Measurements from ENCODE around the gene RPS6KA4. TPM values are rescaled to one million over a fixed set of nuclear protein-coding genes. Genes with fewer than 3 reads are reported as not detected.

Gene RPS6KA4
- total RNA-seq, 4 donors from 2014 or later = 23.7 to 34.3 (median 26.2) TPM

DNA sequence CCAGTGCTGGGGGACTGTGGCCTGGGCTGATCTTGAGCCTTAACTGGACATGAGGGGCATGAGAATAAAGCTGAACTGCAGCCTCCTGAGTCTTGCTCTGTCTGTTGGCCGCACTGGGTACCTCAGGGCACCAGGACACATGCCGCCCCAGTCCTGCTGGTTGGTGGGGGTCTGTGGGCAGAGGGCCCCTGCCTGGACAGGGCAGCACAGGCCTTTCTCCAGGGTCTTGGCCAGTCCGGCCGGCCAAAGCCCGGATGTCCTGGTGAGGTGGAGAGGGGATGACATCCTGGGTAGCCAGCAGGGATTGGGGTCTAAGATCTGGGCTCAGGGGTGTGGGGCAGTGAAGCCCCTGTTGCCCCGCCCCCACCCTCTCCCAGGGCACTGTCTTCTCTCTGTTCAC is 1.5 kb upstream of the RPS6KA4 start:
- no peak for DNase-seq (ENCODE audit: low spot score in 2 of 2)
- Histone ChIP-seq H3K4me3 (no peak overlapping the region), H3K9me3 (no peaks in the 10 kb centered on the region), H3K27me3 (no peaks in the 10 kb centered on the region), H3K4me1 (peaks cover 0 to 44% (median 27%) of the 10 kb centered on the region in 4 donors), H3K36me3 (peaks cover 0 to 23% (median 0%) of the 10 kb centered on the region in 3 donors), H3K27ac (peak overlapping the region in 2 of 4 donors; percentile 93 to 94)
- TF ChIP-seq, protein P1, sequence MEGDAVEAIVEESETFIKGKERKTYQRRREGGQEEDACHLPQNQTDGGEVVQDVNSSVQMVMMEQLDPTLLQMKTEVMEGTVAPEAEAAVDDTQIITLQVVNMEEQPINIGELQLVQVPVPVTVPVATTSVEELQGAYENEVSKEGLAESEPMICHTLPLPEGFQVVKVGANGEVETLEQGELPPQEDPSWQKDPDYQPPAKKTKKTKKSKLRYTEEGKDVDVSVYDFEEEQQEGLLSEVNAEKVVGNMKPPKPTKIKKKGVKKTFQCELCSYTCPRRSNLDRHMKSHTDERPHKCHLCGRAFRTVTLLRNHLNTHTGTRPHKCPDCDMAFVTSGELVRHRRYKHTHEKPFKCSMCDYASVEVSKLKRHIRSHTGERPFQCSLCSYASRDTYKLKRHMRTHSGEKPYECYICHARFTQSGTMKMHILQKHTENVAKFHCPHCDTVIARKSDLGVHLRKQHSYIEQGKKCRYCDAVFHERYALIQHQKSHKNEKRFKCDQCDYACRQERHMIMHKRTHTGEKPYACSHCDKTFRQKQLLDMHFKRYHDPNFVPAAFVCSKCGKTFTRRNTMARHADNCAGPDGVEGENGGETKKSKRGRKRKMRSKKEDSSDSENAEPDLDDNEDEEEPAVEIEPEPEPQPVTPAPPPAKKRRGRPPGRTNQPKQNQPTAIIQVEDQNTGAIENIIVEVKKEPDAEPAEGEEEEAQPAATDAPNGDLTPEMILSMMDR (IDR thresholded peaks at IDR 0.05) = no peak
- TF ChIP-seq EP300 (IDR thresholded peaks at IDR 0.05) = no peak
- no peak for TF ChIP-seq POLR2A (IDR thresholded peaks at IDR 0.05)
- 93 to 96% methylated on average over 5 to 6 of the region's 6 CpGs for WGBS, 2 donors

DNA sequence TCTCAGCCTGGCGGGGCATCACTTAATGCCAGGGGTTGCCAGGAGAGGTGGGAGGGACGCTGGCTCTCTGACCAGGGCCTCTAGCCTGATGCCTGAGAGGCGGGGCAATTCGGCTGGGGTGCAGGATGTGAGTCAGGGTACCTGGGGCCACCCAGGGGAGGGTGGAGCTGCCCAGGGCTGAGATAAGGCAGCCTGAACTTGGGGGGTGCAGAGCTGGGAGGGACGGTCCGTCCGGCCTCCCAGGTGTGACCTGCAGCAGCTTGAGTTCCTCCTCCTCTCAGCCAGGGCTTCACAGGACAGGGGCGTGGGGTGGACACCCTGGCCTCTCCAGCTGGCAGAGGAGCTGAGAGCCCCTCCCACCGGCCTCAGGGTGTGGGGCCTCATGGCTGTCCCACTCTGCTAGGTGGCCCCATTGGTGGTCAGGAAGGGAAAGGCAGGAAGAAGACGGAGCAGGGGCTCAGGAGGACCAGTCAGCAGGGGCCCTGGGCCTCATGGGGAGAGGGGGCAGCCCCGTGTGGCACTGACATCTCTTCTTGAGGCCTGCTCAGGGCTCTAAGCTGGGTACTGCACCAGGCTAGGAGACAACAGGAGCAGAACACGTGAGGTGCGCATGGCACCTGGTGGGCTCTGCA is 942 bp upstream of the RPS6KA4 start:
- Histone ChIP-seq H3K27me3 (no peaks in the 10 kb centered on the region), H3K4me3 (peak overlapping the region; percentile 60 to 93 (median 79)), H3K27ac (peak overlapping the region; percentile 84 to 94 (median 90)), H3K4me1 (peaks cover 0 to 44% (median 27%) of the 10 kb centered on the region in 4 donors), H3K36me3 (peaks cover 0 to 29% (median 0%) of the 10 kb centered on the region in 3 donors), H3K9me3 (no peaks in the 10 kb centered on the region)
- 56 to 60% methylated on average over 7 to 10 of the region's 13 CpGs for WGBS, 2 donors
- no peak for TF ChIP-seq EP300 (IDR thresholded peaks at IDR 0.05)
- TF ChIP-seq POLR2A (IDR thresholded peaks at IDR 0.05) = no peak
- TF ChIP-seq, protein P1 (IDR thresholded peaks at IDR 0.05) = no peak
- no peak for DNase-seq (ENCODE audit: low spot score in 2 of 2)

DNA sequence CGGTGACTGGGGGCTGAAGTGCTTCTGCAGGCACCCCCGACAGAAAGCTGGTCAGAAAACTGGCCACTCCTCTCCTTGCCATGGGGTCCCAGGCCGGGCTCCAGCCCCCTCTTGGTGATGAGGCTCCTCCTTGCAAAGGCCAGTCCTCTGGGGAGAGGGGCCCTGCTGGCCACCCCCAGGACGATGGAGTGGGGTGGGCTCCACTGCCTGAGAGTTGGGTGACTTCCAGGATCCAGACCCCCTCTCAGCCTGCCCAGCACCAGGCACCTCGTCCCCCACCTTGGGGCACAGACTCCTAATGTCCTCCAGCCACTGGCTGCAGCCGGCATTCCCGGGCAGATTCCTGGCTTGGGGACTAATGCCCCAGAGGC is 441 bp upstream of the RPS6KA4 start:
- Histone ChIP-seq H3K4me1 (peaks cover 0 to 44% (median 27%) of the 10 kb centered on the region in 4 donors), H3K9me3 (no peaks in the 10 kb centered on the region), H3K4me3 (peak overlapping the region; percentile 60 to 93 (median 79)), H3K36me3 (peaks cover 0 to 34% (median 0%) of the 10 kb centered on the region in 3 donors), H3K27me3 (no peaks in the 10 kb centered on the region), H3K27ac (peak overlapping the region; percentile 84 to 94 (median 90))
- WGBS, 2 donors = 17 to 33% methylated on average over 3 to 6 of the region's 7 CpGs
- TF ChIP-seq, protein P1 (IDR thresholded peaks at IDR 0.05) = no peak
- TF ChIP-seq POLR2A (IDR thresholded peaks at IDR 0.05) (no peak), EP300 (IDR thresholded peaks at IDR 0.05) (no peak)
- no peak for DNase-seq (ENCODE audit: low spot score in 2 of 2)

DNA sequence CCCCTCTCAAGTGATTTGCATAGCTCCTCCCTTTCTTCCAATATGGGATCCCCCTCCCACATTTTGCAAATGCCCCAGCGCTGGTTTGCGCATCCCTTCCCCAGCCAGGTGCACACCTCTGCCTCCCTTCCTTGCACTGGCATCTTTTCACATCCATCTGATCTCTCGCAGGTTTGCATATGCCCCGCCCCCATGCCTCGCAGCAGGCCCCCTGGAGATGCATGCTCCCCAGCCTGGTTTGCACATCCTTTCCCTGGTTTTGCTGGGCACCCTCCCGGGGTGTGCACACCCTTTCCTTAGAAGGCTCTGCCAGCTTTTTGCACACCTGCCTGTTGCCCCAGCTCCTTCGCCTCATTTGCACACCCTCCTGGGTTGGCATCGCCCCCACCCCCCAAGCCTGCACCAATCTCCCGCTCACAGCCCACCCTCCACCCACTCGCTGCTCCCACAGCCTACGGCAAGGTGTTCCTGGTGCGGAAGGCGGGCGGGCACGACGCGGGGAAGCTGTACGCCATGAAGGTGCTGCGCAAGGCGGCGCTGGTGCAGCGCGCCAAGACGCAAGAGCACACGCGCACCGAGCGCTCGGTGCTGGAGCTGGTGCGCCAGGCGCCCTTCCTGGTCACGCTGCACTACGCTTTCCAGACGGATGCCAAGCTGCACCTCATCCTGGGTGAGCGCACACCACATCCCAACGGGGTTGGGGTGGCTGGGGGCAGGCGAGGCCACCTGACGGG is 917 bp downstream of the RPS6KA4 start:
- H3K4me3 ChIP-seq = peak overlapping the region; percentile 73 to 93 (median 82)
- H3K9me3 ChIP-seq = no peaks in the 10 kb centered on the region
- peak overlapping the region; percentile 84 to 93 (median 85) for H3K27ac ChIP-seq
- 58 to 65% methylated on average over 33 to 37 of the region's 38 CpGs for WGBS, 2 donors
- peaks cover 0 to 42% (median 27%) of the 10 kb centered on the region in 4 donors for H3K4me1 ChIP-seq
- TF ChIP-seq POLR2A (IDR thresholded peaks at IDR 0.05) (no peak), EP300 (IDR thresholded peaks at IDR 0.05) (no peak)
- TF ChIP-seq, protein P1 (IDR thresholded peaks at IDR 0.05) = no peak
- no peaks in the 10 kb centered on the region for H3K27me3 ChIP-seq
- peaks cover 0 to 46% (median 6%) of the 10 kb centered on the region in 3 donors for H3K36me3 ChIP-seq
- no peak for DNase-seq (ENCODE audit: low spot score in 2 of 2)

DNA sequence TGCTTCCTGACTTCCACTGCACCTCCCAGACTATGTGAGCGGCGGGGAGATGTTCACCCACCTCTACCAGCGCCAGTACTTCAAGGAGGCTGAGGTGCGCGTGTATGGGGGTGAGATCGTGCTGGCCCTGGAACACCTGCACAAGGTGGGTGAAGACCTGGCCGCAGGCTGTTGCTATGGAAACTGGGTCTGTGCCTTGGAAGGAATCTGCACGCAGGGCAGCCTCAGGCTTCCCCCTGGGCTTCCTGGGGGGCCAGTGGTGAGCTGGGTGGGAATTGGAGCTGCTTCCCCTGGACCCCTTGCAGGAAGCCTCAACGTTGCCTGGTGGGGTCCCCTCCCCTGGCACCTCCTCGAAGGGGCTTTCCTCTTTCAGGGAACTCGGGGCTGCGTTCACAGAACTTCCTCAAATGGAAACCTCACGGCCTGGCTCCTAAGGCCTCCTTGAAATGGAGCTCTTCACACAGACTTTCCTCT is 1.5 kb downstream of the RPS6KA4 start:
- TF ChIP-seq EP300 (IDR thresholded peaks at IDR 0.05) (no peak), POLR2A (IDR thresholded peaks at IDR 0.05) (no peak)
- TF ChIP-seq, protein P1 (IDR thresholded peaks at IDR 0.05) = no peak
- Histone ChIP-seq H3K4me1 (peaks cover 0 to 36% (median 24%) of the 10 kb centered on the region in 4 donors), H3K27ac (no peak overlapping the region), H3K4me3 (peak overlapping the region in 2 of 4 donors; percentile 85 to 93), H3K36me3 (peaks cover 0 to 52% (median 11%) of the 10 kb centered on the region in 3 donors), H3K9me3 (no peaks in the 10 kb centered on the region), H3K27me3 (no peaks in the 10 kb centered on the region)
- no peak for DNase-seq (ENCODE audit: low spot score in 2 of 2)
- 69% methylated on average over 10 to 13 of the region's 13 CpGs for WGBS, 2 donors

All from tibial nerve (tissue), 4 donors.